Type B pancreatic cell (in vitro differentiated cells): ENCODE results near the gene MRPL37. TPM values are rescaled to one million over a fixed set of nuclear protein-coding genes. Genes with fewer than 3 reads are reported as not detected.

Source experiments
- DNase-seq: peaks from one replicate; pipeline ENCODE4 v3.0.0; 2021; ENCODE audit warnings: mixed read lengths; ENCODE audit not compliant: unreplicated experiment; ENCODE audit errors: extremely low spot score
- H3K27ac Mint-ChIP-seq: 2 replicates; pipeline ENCODE4 v1.8.0; 2021; ENCODE audit warnings: mild to moderate bottlenecking, mixed read lengths
- H3K27me3 Mint-ChIP-seq: 2 replicates; pipeline ENCODE4 v1.8.0; 2021; ENCODE audit warnings: mixed read lengths
- H3K36me3 Mint-ChIP-seq: 2 replicates; pipeline ENCODE4 v1.8.0; 2021; ENCODE audit warnings: mixed read lengths
- H3K4me1 Mint-ChIP-seq: one replicate; pipeline ENCODE4 v1.8.0; 2021; ENCODE audit warnings: mixed read lengths; ENCODE audit not compliant: unreplicated experiment
- H3K4me3 Mint-ChIP-seq: 2 replicates; pipeline ENCODE4 v1.8.0; 2021; ENCODE audit warnings: mild to moderate bottlenecking, mixed read lengths
- H3K9me3 Mint-ChIP-seq: 2 replicates; pipeline ENCODE4 v1.8.0; 2021; ENCODE audit warnings: mixed read lengths
- CTCF ChIP-seq: fragments of 200-600 bp; sonication (generic); conservative IDR thresholded peaks from 2 replicates; pipeline ENCODE4 v1.5.0; 2021; ENCODE audit warnings: antibody characterized with exemption, mild to moderate bottlenecking
- total RNA-seq: library from RNA; stranded (reverse); gene quantifications from 2 replicates; pipeline ENCODE4 v1.2.1, GENCODE V29; 2021; ENCODE audit warnings: low replicate concordance

The MRPL37 gene
- total RNA-seq, 1 donor from 2014 or later, result 78.4 TPM

GRCh38 chr1:54215523-54215922, 15.6 kb downstream of the MRPL37 start:
- H3K27me3 Mint-ChIP-seq, result no peaks in the 10 kb centered on the region
- H3K36me3 Mint-ChIP-seq, result peaks cover 30% of the 10 kb centered on the region
- H3K4me3 Mint-ChIP-seq, result no peak overlapping the region
- TF ChIP-seq CTCF, result no peak
- H3K9me3 Mint-ChIP-seq, result no peaks in the 10 kb centered on the region
- DNase-seq, result no peak
- no peak overlapping the region for H3K27ac Mint-ChIP-seq
- peaks cover 5% of the 10 kb centered on the region for H3K4me1 Mint-ChIP-seq

- no peaks in the 10 kb centered on the region for H3K27me3 Mint-ChIP-seq
- H3K4me1 Mint-ChIP-seq, result peaks cover 16% of the 10 kb centered on the region
- H3K27ac Mint-ChIP-seq, result no peak overlapping the region
- H3K36me3 Mint-ChIP-seq, result peaks cover 21% of the 10 kb centered on the region
- H3K4me3 Mint-ChIP-seq, result no peak overlapping the region
- no peak for TF ChIP-seq CTCF
- H3K9me3 Mint-ChIP-seq, result no peaks in the 10 kb centered on the region
- no peak for DNase-seq
Measured at GRCh38 chr1:54218883-54219687, 19.1 kb downstream of the MRPL37 start.

GRCh38 chr1:54219688-54220003, 19.7 kb downstream of the MRPL37 start:
- no peak for TF ChIP-seq CTCF
- H3K4me1 Mint-ChIP-seq, result peaks cover 22% of the 10 kb centered on the region
- H3K27ac Mint-ChIP-seq, result peak overlapping the region; percentile 24
- H3K27me3 Mint-ChIP-seq, result no peaks in the 10 kb centered on the region
- DNase-seq, result no peak
- H3K9me3 Mint-ChIP-seq, result no peaks in the 10 kb centered on the region
- peaks cover 20% of the 10 kb centered on the region for H3K36me3 Mint-ChIP-seq
- no peak overlapping the region for H3K4me3 Mint-ChIP-seq

GRCh38 chr1:54220004-54220811, 20.2 kb downstream of the MRPL37 start:
- DNase-seq, result no peak
- Mint-ChIP-seq H3K36me3 (peaks cover 20% of the 10 kb centered on the region), H3K9me3 (no peaks in the 10 kb centered on the region), H3K27ac (peak overlapping the region; percentile 24), H3K4me3 (no peak overlapping the region), H3K27me3 (no peaks in the 10 kb centered on the region), H3K4me1 (peaks cover 25% of the 10 kb centered on the region)
- no peak for TF ChIP-seq CTCF

- no peaks in the 10 kb centered on the region for H3K27me3 Mint-ChIP-seq
- no peak overlapping the region for H3K27ac Mint-ChIP-seq
- H3K4me1 Mint-ChIP-seq, result peaks cover 31% of the 10 kb centered on the region
- no peak overlapping the region for H3K4me3 Mint-ChIP-seq
- no peak for TF ChIP-seq CTCF
- DNase-seq, result no peak
- H3K9me3 Mint-ChIP-seq, result no peaks in the 10 kb centered on the region
- H3K36me3 Mint-ChIP-seq, result peaks cover 24% of the 10 kb centered on the region
Measured at GRCh38 chr1:54221113-54221834, 21.3 kb downstream of the MRPL37 start.
